SK-N-MC (cell line): ENCODE measurements around the gene SRRM1.

Experiments used
- DNase-seq: peaks from one replicate; pipeline ENCODE4 v3.0.0-alpha.2; 2011; ENCODE audit warnings: low read depth, low spot score
- H3K27ac ChIP-seq: fragments of 200-600 bp; sonication (generic); 2 replicates; pipeline ENCODE4 v1.5.1; 2016; ENCODE audit warnings: mixed run types
- H3K36me3 ChIP-seq: fragments of 200-600 bp; sonication (generic); 2 replicates; pipeline ENCODE4 v1.6.1; 2017; ENCODE audit warnings: antibody characterized with exemption, low read length, mixed read lengths; ENCODE audit not compliant: insufficient read depth
- H3K4me3 ChIP-seq: fragments of 200-600 bp; sonication (generic); 2 replicates; pipeline ENCODE4 v1.5.1; 2016
- H3K9ac ChIP-seq: fragments of 200-600 bp; sonication (generic); 2 replicates; pipeline ENCODE4 v1.8.0; 2017; ENCODE audit warnings: mixed run types, mixed read lengths; ENCODE audit not compliant: insufficient read length
- H3K9me3 ChIP-seq: fragments of 200-600 bp; sonication (generic); 2 replicates; pipeline ENCODE4 v1.6.1; 2017; ENCODE audit warnings: low read depth, mild to moderate bottlenecking, antibody characterized with exemption, low read length, moderate library complexity, mixed read lengths
- EZH2 ChIP-seq: fragments of 200-600 bp; sonication (generic); IDR thresholded peaks from one replicate; pipeline ENCODE4 v1.6.1; 2017; ENCODE audit warnings: antibody characterized with exemption
- FOXP2 ChIP-seq: optimal IDR thresholded peaks from 2 replicates; pipeline ENCODE3; 2011; ENCODE audit warnings: mild to moderate bottlenecking, moderate library complexity; ENCODE audit not compliant: insufficient read depth; ENCODE audit errors: extremely low read length, control extremely low read depth
- POLR2AphosphoS5 ChIP-seq: IDR thresholded peaks from 2 replicates; pipeline ENCODE4 v1.6.1; 2012; ENCODE audit warnings: mild to moderate bottlenecking, low read depth, low read length, borderline replicate concordance

SRRM1 gene

GRCh38 chr1:24642481-24643362 is at the start of gene SRRM1:
Gene SRRM1 (plus strand): TSS chr1:24643302. CDS start chr1:24643327, 25 bp downstream.
- Histone ChIP-seq H3K9ac (peak within 1 kb of the TSS; percentile 98), H3K27ac (peak within 1 kb of the TSS; percentile 95), H3K4me3 (peak within 1 kb of the TSS; percentile 96), H3K36me3 (peaks cover 29% of the 10 kb centered on the region), H3K9me3 (no peaks in the 10 kb centered on the region)
- DNase-seq, result peak; percentile 97
- TF ChIP-seq EZH2 (no peak), POLR2AphosphoS5 (peak; percentile 98)

GRCh38 chr1:24594328-24594598 is 48.8 kb upstream of the SRRM1 start:
- H3K4me3 ChIP-seq, result no peak overlapping the region
- DNase-seq, result no peak
- TF ChIP-seq POLR2AphosphoS5, result no peak
- TF ChIP-seq FOXP2, result no peak
- no peak for TF ChIP-seq EZH2
- H3K9ac ChIP-seq, result no peak overlapping the region
- H3K36me3 ChIP-seq, result no peaks in the 10 kb centered on the region
- no peak overlapping the region for H3K27ac ChIP-seq
- H3K9me3 ChIP-seq, result no peaks in the 10 kb centered on the region

- no peak overlapping the region for H3K4me3 ChIP-seq
- no peaks in the 10 kb centered on the region for H3K9me3 ChIP-seq
- TF ChIP-seq EZH2, result no peak
- DNase-seq, result no peak
- H3K9ac ChIP-seq, result no peak overlapping the region
- H3K36me3 ChIP-seq, result no peaks in the 10 kb centered on the region
- H3K27ac ChIP-seq, result no peak overlapping the region
Observed at GRCh38 chr1:24596401-24596880, 46.7 kb upstream of the SRRM1 start.

GRCh38 chr1:24599265-24599664 is 43.8 kb upstream of the SRRM1 start:
- Histone ChIP-seq H3K4me3 (no peak overlapping the region), H3K27ac (no peak overlapping the region), H3K36me3 (no peaks in the 10 kb centered on the region), H3K9me3 (no peaks in the 10 kb centered on the region), H3K9ac (no peak overlapping the region)
- DNase-seq, result no peak
- TF ChIP-seq POLR2AphosphoS5, result no peak

GRCh38 chr1:24600551-24600950 is 42.6 kb upstream of the SRRM1 start:
- no peak for DNase-seq
- H3K4me3 ChIP-seq, result no peak overlapping the region
- H3K9ac ChIP-seq, result no peak overlapping the region
- H3K36me3 ChIP-seq, result no peaks in the 10 kb centered on the region
- H3K9me3 ChIP-seq, result no peaks in the 10 kb centered on the region
- no peak overlapping the region for H3K27ac ChIP-seq
- TF ChIP-seq FOXP2 (no peak), EZH2 (no peak), POLR2AphosphoS5 (no peak)

- Histone ChIP-seq H3K4me3 (no peak overlapping the region), H3K9me3 (no peaks in the 10 kb centered on the region), H3K27ac (no peak overlapping the region), H3K9ac (no peak overlapping the region), H3K36me3 (no peaks in the 10 kb centered on the region)
- DNase-seq, result no peak
- TF ChIP-seq EZH2, result no peak
- TF ChIP-seq POLR2AphosphoS5, result no peak
- no peak for TF ChIP-seq FOXP2
Observed at GRCh38 chr1:24605534-24606295, 37.4 kb upstream of the SRRM1 start.

- TF ChIP-seq FOXP2 (no peak), POLR2AphosphoS5 (no peak), EZH2 (no peak)
Observed at GRCh38 chr1:24606296-24606605, 36.9 kb upstream of the SRRM1 start.

GRCh38 chr1:24606621-24607020 is 36.5 kb upstream of the SRRM1 start:
- Histone ChIP-seq H3K9ac (no peak overlapping the region), H3K4me3 (no peak overlapping the region), H3K9me3 (no peaks in the 10 kb centered on the region), H3K36me3 (no peaks in the 10 kb centered on the region), H3K27ac (no peak overlapping the region)
- DNase-seq, result no peak
- TF ChIP-seq FOXP2 (no peak), EZH2 (no peak), POLR2AphosphoS5 (no peak)

More at GRCh38 chr1:24606296-24606605, 36.9 kb upstream of the SRRM1 start:
- Histone ChIP-seq H3K9me3 (no peaks in the 10 kb centered on the region), H3K36me3 (no peaks in the 10 kb centered on the region), H3K9ac (no peak overlapping the region), H3K4me3 (no peak overlapping the region), H3K27ac (no peak overlapping the region)
- no peak for DNase-seq
